Naive thymus-derived CD8-positive, alpha-beta T cell (primary cell): ENCODE data around the gene INPP4A. TPM values are rescaled to one million over a fixed set of nuclear protein-coding genes. Genes with fewer than 3 reads are reported as not detected.
"Not testable (repeated sequence)": the region's sequence is repeated elsewhere in the genome, so short reads cannot be mapped to it uniquely, and the experiment has no call there.

Source experiments
- ATAC-seq, 2 donors: fragments of 150-1000 bp; cut with Tn5 transposase in 1 of 2; sonication (Bioruptor Pico), chemical (Tn5 transposase) in 1 of 2; 1 replicate in 1 of 2; 2 replicates in 1 of 2; pipeline ENCODE4 v1.10.0; 2021; ENCODE audit warnings: mild to moderate bottlenecking in 2 of 2, moderate library complexity in 2 of 2
- POLR2A ChIA-PET: fragments of 350-600 bp; sonication (Branson Sonifier 250); formaldehyde crosslinking; loops from one replicate; lab custom pipeline; 2021; ENCODE audit warnings: antibody characterized with exemption; lab: Charles Lee
- DNase-seq, 10 donors: peaks; one replicate each; pipeline versions ENCODE4 v3.0.0 to v3.0.0-alpha.2; 2020 to 2022
- H3K27ac Mint-ChIP-seq, 10 donors: one replicate each; pipeline ENCODE4 v1.8.0; 2020 to 2022; ENCODE audit warnings: mild to moderate bottlenecking in 10 of 10, mixed read lengths in 10 of 10, moderate library complexity in 4 of 10, inconsistent platforms in 1 of 10
- H3K27me3 Mint-ChIP-seq, 5 donors: one replicate each; pipeline ENCODE4 v1.8.0; 2021 to 2022; ENCODE audit warnings: mixed read lengths in 5 of 5
- H3K36me3 Mint-ChIP-seq, 3 donors: one replicate each; pipeline ENCODE4 v1.8.0; 2020 to 2022; ENCODE audit warnings: mixed read lengths in 3 of 3, mild to moderate bottlenecking in 2 of 3, inconsistent platforms in 1 of 3
- H3K4me1 Mint-ChIP-seq, 4 donors: one replicate each; pipeline ENCODE4 v1.8.0; 2021 to 2022; ENCODE audit warnings: mixed read lengths in 4 of 4
- H3K4me3 Mint-ChIP-seq, 10 donors: one replicate each; pipeline ENCODE4 v1.8.0; 2020 to 2022; ENCODE audit warnings: mild to moderate bottlenecking in 10 of 10, mixed read lengths in 10 of 10, moderate library complexity in 6 of 10, inconsistent platforms in 1 of 10
- H3K9me3 Mint-ChIP-seq, 9 donors: one replicate each; pipeline ENCODE4 v1.8.0; 2020 to 2022; ENCODE audit warnings: mixed read lengths in 9 of 9, mild to moderate bottlenecking in 3 of 9, inconsistent platforms in 1 of 9, moderate library complexity in 1 of 9
- polyA plus RNA-seq, 3 donors: library from polyadenylated mRNA; unstranded; fragments of 300-500 nt; fragmentation: Illumina TruSeq; gene quantifications; one replicate each; pipeline ENCODE4 v1.2.3, GENCODE V29; 2021
- total RNA-seq, 8 experiments: library from RNA in 2 of 8; stranded (reverse) in 2 of 8; gene quantifications; one replicate each; pipeline ENCODE4 v1.2.3 and lab custom pipeline; 2021 to 2026

The INPP4A gene
- total and polyA plus RNA-seq, 5 experiments from 2014 or later: 37.7 to 141 (median 64.3) TPM

DNA sequence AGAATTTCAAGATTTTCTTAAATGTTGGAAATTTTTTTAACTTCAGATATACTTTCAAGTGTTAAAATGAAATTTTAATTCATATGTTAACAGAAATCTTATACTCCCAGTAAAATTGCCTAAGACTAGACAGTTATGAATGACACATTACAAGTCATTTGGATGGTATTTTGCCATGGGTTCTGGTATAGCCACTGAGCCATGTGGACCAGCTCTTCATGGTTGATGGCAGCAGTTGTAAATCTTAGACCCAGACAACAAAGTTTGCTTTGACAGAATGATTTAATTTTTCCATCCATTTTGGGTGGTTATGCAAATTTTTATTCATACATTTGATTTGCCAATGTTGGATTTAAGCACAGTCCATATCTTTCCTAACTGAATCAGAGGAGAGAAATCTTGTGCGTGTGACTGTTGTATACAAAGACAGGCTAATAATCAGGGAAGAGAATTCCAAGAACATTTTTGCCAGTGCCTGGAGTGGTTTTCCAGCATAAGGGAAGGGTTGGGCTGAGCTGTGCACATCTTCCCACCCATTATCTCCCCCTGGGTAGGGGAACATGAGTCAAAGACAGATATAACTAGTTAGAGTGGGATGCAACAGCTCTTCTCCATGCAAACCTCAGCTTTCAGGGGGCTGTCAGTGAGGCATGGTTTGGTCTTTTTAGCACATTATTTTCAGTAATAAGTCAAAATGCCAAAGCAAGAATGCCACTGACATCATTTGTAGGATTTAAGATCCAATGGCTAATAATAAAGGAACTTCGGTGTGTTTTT is 28.1 kb upstream of the INPP4A start:
- Mint-ChIP-seq H3K36me3 (no peaks in the 10 kb centered on the region), H3K27me3 (no peaks in the 10 kb centered on the region), H3K27ac (no peak overlapping the region), H3K4me1 (peaks cover 1 to 25% (median 6%) of the 10 kb centered on the region in 4 donors), H3K9me3 (peaks cover 0 to 7% (median 3%) of the 10 kb centered on the region in 9 donors), H3K4me3 (peak overlapping the region in 1 of 10 donors; percentile 30)
- ATAC-seq (no peak), DNase-seq (no peak)
- POLR2A ChIA-PET: interaction anchor here (0.7 to 1.2 kb wide), 2 partner anchors 72 to 151 kb away, joined by 3 read pairs; no protein-coding TSS in a partner anchor

- Mint-ChIP-seq H3K4me1 (peaks cover 0 to 21% (median 0%) of the 10 kb centered on the region in 4 donors), H3K36me3 (peaks cover 0 to 8% (median 4%) of the 10 kb centered on the region in 3 donors), H3K9me3 (peaks cover 2 to 17% (median 11%) of the 10 kb centered on the region in 9 donors), H3K4me3 (no peak overlapping the region), H3K27me3 (no peaks in the 10 kb centered on the region), H3K27ac (peak overlapping the region in 1 of 10 donors; percentile 9)
- DNase-seq (no peak), ATAC-seq (no peak)
- POLR2A ChIA-PET: no interaction called here
These were observed 25.1 kb upstream of the INPP4A start for GRCh38 chr2:98419544-98419943.

GRCh38 chr2:98419977-98420725 is 24.5 kb upstream of the INPP4A start:
- H3K4me1 Mint-ChIP-seq: peaks cover 0 to 18% (median 0%) of the 10 kb centered on the region in 4 donors
- POLR2A ChIA-PET: interaction anchor here (1.5 kb wide), 2 partner anchors 44 to 52 kb away, joined by 3 to 6 read pairs; no protein-coding TSS in a partner anchor

GRCh38 chr2:98422449-98422848 is 22.2 kb upstream of the INPP4A start:
- Mint-ChIP-seq H3K9me3 (peaks cover 2 to 17% (median 11%) of the 10 kb centered on the region in 9 donors), H3K4me1 (peaks cover 0 to 2% (median 0%) of the 10 kb centered on the region in 4 donors), H3K36me3 (peaks cover 0 to 8% (median 4%) of the 10 kb centered on the region in 3 donors), H3K27me3 (no peaks in the 10 kb centered on the region), H3K4me3 (no peak overlapping the region), H3K27ac (no peak overlapping the region)
- DNase-seq: no peak
- no peak for ATAC-seq
- POLR2A ChIA-PET: no interaction called here

More at GRCh38 chr2:98419977-98420725, 24.5 kb upstream of the INPP4A start:
- no peak for ATAC-seq
- Mint-ChIP-seq H3K27me3 (no peaks in the 10 kb centered on the region), H3K36me3 (peaks cover 0 to 8% (median 4%) of the 10 kb centered on the region in 3 donors), H3K9me3 (peaks cover 2 to 17% (median 11%) of the 10 kb centered on the region in 9 donors), H3K27ac (peak overlapping the region in 3 of 10 donors; percentile 11 to 41 (median 22)), H3K4me3 (no peak overlapping the region)
- DNase-seq: no peak

DNA sequence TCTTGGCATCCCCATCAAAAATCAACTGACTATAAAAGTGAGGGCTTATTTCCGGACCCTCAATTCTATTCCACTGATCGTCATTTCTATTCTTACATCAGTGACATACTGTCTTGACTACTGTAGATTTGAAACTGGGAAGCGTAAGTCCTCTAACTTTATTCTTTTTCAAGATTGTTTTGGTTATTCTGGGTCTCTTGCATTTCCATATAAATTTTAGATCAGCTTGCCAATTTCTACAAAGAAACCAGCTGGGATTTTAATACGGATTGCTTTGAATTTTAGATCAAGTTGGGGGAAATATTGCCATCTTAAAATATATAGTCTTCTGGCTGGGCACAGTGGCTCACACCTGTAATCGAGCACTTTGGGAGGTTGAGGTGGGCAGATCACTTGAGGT is 17.9 kb upstream of the INPP4A start:
- POLR2A ChIA-PET: no interaction called here
- Mint-ChIP-seq H3K4me1 (no peaks in the 10 kb centered on the region), H3K27ac (no peak overlapping the region), H3K27me3 (no peaks in the 10 kb centered on the region), H3K4me3 (no peak overlapping the region), H3K36me3 (peaks cover 0 to 8% (median 4%) of the 10 kb centered on the region in 3 donors), H3K9me3 (peaks cover 0 to 9% (median 7%) of the 10 kb centered on the region in 9 donors)
- DNase-seq (no peak), ATAC-seq (no peak)

DNA sequence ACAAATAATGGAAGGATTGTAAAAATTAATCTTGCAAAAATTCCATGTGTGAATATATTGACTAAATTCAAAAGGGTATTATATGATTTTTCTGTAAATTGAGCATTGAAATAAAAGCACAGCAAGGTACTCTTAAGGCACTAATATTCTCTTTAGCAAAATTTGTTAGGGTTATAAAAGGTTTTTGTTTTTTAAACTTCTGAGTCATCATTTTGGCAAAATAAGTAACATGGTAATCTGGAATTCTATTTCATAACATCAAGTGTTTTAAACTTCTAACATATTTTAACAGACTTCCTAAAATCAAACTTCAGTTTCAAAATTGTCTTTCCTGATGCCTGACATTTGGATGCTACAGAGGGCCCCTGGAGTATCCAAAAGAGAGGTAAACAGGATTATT is 12.5 kb upstream of the INPP4A start:
- peaks cover 0 to 3% (median 0%) of the 10 kb centered on the region in 3 donors for H3K36me3 Mint-ChIP-seq
- H3K4me3 Mint-ChIP-seq: no peak overlapping the region
- no peak overlapping the region for H3K27ac Mint-ChIP-seq
- H3K4me1 Mint-ChIP-seq: no peaks in the 10 kb centered on the region
- no peak for ATAC-seq
- no peaks in the 10 kb centered on the region for H3K27me3 Mint-ChIP-seq
- POLR2A ChIA-PET: interaction anchor here (0.6 kb wide), 1 partner anchor 26 kb away, joined by 3 read pairs; no protein-coding TSS in a partner anchor
- H3K9me3 Mint-ChIP-seq: peaks cover 0 to 9% (median 5%) of the 10 kb centered on the region in 9 donors
- no peak for DNase-seq

DNA sequence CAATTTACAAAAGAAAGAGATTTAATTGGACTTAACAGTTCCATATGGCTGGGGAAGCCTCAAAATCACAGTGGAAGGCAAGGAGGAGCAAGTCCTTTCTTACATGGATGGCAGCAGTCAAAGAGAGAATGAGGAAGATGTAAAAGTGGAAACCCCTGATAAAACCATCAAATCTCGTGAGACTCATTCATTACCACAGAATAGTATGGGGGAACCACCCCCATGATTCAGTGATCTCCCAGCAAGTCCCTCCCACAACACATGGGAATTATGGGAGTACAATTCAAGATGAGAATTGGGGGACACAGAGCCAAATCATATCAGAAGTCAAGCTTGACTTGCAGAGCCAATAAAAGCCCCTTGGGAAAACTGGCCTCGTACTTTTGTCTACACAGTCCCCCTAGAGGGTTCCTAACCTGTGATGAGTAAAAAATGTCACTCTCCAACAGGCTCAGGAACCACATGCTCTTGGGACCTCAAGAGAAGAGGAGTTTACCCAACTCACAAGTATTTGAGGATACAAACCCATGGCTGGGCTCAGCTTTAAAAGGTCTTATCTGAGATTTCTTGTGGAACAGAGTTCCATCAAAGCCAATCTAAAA is 11.2 kb upstream of the INPP4A start:
- ATAC-seq: no peak
- Mint-ChIP-seq H3K4me3 (no peak overlapping the region), H3K9me3 (peaks cover 0 to 13% (median 7%) of the 10 kb centered on the region in 9 donors), H3K36me3 (peaks cover 0 to 3% (median 2%) of the 10 kb centered on the region in 3 donors), H3K4me1 (peaks cover 0 to 2% (median 0%) of the 10 kb centered on the region in 4 donors), H3K27ac (peak overlapping the region in 2 of 10 donors; percentile 7 to 49), H3K27me3 (no peaks in the 10 kb centered on the region)
- POLR2A ChIA-PET: no interaction called here
- DNase-seq: no peak

DNA sequence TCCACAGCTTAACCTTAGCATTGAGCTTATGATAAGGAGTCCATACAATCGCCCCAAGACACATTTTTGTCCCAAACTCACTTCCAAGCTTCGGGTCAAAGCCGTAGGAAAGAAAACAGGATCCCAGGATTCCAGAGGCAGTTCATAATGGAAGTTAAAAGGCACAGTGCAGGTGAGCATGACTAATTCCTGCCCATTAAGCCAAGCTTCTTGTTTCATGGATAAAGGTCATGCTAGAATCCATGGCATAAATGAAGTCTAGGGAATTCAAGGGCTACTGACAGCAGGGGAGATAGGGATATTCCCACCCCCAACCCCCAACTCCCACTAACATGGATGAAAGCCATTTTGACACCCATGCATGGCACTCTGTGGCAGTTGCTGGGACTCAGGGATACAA is 10.2 kb upstream of the INPP4A start:
- POLR2A ChIA-PET: no interaction called here
- Mint-ChIP-seq H3K27ac (no peak overlapping the region), H3K4me1 (peaks cover 0 to 7% (median 0%) of the 10 kb centered on the region in 4 donors), H3K27me3 (no peaks in the 10 kb centered on the region), H3K4me3 (no peak overlapping the region), H3K36me3 (peaks cover 0 to 12% (median 3%) of the 10 kb centered on the region in 3 donors), H3K9me3 (peaks cover under 1 to 23% (median 16%) of the 10 kb centered on the region in 9 donors)
- DNase-seq (no peak), ATAC-seq (no peak)

DNA sequence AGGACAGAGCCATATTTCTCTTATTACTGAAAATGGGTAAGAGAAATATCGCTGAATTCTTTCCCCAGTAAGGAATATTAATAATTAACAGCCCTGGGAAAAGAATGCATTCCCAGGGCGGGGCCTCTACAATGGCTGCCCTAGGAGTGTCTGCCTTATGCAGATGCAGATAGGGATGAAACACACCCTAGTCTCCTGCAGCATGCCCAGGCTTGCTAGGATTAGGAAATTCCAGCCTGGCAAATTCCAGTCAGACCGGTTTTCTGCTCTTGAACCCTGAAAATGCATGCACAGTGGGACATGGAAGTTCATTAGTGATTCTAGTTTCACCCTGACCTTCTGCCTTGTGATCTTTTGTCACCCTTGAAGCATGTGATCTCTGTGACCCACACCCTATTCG is 9.0 kb upstream of the INPP4A start:
- H3K27me3 Mint-ChIP-seq, H3K4me3 Mint-ChIP-seq, POLR2A ChIA-PET, H3K4me1 Mint-ChIP-seq, ATAC-seq, DNase-seq: not testable (repeated sequence)
- H3K27ac Mint-ChIP-seq: peak overlapping the region in 1 of 10 donors; percentile 60
- H3K36me3 Mint-ChIP-seq: peaks cover 0 to 17% (median 3%) of the 10 kb centered on the region in 3 donors
- peaks cover 3 to 34% (median 22%) of the 10 kb centered on the region in 9 donors for H3K9me3 Mint-ChIP-seq

GRCh38 chr2:98436734-98437133 is 7.9 kb upstream of the INPP4A start:
- H3K27ac Mint-ChIP-seq: peak overlapping the region in 1 of 10 donors; percentile 32
- H3K4me3 Mint-ChIP-seq: no peak overlapping the region
- POLR2A ChIA-PET: no interaction called here
- peaks cover 0 to 17% (median 3%) of the 10 kb centered on the region in 3 donors for H3K36me3 Mint-ChIP-seq
- H3K27me3 Mint-ChIP-seq: no peaks in the 10 kb centered on the region
- DNase-seq (no peak), ATAC-seq (no peak)
- peaks cover 0 to 7% (median 1%) of the 10 kb centered on the region in 4 donors for H3K4me1 Mint-ChIP-seq
- peaks cover 3 to 34% (median 22%) of the 10 kb centered on the region in 9 donors for H3K9me3 Mint-ChIP-seq

DNA sequence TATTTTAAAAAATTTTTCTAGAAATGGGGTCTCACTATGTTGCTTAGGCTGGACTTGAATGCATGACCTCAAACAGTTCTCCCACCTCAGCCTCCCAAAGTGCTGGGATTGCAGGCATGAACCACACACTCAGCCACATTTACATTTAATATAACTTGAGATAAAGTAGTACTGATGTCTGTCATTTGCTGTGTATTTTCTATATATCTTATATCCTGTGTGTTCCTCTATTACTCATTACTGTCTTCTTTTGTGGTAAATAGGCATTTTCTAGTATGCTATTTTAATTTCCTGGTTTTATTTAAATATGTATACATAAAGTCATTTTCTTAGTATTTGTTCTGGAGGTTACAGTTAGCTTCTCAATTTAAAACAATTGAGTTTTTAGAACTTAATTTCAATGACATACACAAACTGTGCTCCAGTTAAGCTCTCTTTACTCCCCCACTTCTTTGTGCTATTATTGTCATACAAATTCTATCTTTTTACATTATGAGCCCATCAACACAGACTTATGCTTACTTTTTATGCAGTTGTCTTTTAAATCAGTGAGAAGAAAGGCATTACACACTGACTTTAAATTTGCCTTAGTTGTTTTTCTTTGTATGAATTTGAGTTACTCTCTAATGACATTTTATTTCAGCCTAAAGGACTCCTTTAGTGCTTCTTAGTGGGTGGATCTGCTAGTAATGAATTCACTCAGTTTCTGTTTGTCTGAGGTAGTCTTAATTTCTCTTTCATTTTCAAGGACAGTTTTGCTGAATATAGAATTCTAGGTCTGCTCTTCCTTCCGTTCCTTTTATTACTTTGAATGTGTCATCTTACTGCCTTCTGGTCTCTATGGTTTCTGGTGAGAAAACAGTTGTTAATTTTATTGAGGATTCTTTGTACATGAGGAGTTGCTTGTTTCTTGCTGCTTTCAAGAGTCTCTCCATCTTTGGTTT is 6.2 kb upstream of the INPP4A start:
- Mint-ChIP-seq H3K36me3 (peaks cover 0 to 17% (median 0%) of the 10 kb centered on the region in 3 donors), H3K9me3 (peaks cover 3 to 28% (median 17%) of the 10 kb centered on the region in 9 donors), H3K4me1 (peaks cover 0 to 7% (median 1%) of the 10 kb centered on the region in 4 donors), H3K27me3 (no peaks in the 10 kb centered on the region), H3K27ac (peak overlapping the region in 4 of 10 donors; percentile 5 to 51 (median 34)), H3K4me3 (no peak overlapping the region)
- ATAC-seq (peak in 1 of 2 donors; percentile 36), DNase-seq (peak in 1 of 10 donors; percentile 34)
- POLR2A ChIA-PET: interaction anchor here (0.7 kb wide), 1 partner anchor 9 kb away, joined by 4 read pairs; no protein-coding TSS in a partner anchor
